Muscle of arm (tissue), 12 donors: ENCODE results near the gene TRAF3IP3. TPM values are rescaled to one million over a fixed set of nuclear protein-coding genes. Genes with fewer than 3 reads are reported as not detected.
A peak's percentile ranks its signal among the peaks of the same experiment; 100 is the strongest.

Experiments
- DNase-seq: peaks from one replicate; pipeline ENCODE4 v3.0.0-alpha.2; 2013
- polyA plus RNA-seq, 12 donors: library from polyadenylated mRNA; unstranded; fragments of 120-200 nt; gene quantifications; one replicate each; pipeline ENCODE4 v1.2.1, GENCODE V29; 2013; ENCODE audit not compliant: insufficient read length in 12 of 12

Gene TRAF3IP3
- polyA plus RNA-seq, 12 donors = 1.4 to 28.0 (median 3.3) TPM; not detected in 1

DNA sequence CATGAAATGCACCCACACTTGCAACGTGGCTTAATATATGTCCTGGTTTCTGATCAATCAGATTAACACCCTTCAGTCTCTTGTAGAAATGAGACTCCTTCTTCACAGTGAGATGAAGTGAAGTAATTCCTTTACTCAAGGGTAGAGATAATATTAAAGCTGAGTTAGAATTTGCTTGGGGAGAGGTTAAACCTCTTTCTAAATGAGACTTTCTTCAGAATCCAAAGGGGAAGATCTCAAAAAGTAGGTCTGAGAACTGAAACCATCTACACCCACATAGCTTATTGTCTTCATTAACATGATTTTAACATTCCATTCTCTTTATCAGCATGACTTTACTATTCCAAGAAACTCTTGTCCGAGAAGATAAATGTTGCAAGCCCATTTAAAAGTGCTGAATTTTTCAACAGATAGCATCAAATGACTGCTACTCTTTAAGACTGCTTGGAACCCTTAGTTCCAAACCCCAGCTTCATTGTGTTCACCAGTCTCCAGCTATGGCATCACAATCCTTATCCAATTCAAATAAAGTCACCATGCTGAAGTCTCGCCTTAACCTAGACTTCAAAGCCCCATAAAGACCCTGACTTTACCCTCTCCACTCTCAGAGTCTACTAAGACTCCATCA, 19.2 kb upstream of the TRAF3IP3 start:
- no peak for DNase-seq

DNA sequence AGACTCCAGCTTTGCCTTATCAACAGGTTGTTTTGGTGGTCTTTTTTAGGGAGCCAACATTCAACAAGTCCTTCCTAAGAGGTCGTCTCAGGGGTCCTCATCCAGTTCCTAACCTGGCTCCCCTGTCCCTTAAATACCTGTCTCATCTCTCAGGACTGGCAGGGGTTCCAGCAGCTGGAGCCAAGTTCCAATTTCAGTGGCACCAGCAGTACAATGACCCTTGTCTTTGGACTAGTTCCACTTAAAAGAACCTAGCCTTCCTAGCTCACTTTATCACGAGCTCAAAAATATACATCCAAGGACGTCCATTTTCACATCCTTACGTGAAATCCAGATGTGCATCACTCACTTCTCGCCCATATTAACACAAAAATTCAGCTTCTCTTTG, 18.7 kb upstream of the TRAF3IP3 start:
- DNase-seq = no peak

DNA sequence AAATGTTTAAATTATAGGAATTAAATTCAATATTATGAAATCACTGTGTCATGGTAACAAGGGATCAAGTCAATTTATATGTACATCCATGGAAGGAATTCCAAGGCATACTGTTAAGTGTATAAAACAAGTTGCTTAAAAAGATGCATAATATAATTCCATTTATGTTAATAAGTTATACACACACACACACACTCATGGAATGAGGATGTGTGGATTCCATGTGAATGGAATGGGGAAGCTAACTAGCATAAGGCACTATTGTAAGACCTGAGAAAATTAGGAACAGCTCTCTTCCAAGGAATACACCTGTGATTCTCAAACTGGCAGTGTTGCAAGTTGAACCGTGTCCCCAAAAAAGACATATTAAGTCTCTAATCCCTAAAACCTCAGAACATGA, 17.6 kb upstream of the TRAF3IP3 start:
- no peak for DNase-seq

DNA sequence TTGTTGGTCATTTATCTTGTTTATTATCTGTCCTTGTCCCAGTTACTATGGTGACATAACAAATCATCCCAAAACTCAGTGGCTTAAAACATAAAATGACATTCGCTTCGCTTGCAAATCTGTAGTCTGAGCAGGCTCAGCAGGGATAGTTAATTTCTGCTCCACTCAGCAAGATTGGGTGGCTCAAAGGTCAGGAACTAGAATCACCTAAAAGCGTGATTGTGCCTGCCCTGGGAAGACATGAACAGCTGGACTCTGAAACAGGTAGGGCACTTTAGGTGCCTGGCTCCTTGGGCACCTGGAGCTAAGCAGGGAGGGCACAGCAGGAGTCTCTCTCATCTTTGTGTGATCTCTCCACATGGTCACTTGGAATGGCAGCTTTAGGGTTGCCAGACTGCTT, 14.7 kb upstream of the TRAF3IP3 start:
- DNase-seq = no peak

DNA sequence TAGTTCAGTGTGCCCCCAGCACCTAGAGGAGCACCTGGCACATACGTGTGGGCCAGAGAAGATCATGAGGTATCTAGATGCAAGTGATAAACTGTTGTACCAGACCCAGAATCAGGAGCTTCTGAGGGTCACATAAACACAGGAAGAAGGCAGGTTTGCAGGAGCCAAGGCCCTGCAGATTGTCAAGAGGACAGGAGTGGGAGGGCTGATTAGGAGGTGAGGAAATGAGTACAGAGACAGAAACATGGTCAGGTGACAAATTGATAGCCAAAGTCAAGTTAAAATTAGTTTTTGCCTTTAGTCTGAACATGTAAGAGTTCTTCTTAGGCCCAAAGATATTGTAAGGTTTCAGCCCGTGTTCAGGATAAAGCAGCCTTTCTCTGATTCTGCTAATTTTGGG, 14.0 kb upstream of the TRAF3IP3 start:
- no peak for DNase-seq

DNA sequence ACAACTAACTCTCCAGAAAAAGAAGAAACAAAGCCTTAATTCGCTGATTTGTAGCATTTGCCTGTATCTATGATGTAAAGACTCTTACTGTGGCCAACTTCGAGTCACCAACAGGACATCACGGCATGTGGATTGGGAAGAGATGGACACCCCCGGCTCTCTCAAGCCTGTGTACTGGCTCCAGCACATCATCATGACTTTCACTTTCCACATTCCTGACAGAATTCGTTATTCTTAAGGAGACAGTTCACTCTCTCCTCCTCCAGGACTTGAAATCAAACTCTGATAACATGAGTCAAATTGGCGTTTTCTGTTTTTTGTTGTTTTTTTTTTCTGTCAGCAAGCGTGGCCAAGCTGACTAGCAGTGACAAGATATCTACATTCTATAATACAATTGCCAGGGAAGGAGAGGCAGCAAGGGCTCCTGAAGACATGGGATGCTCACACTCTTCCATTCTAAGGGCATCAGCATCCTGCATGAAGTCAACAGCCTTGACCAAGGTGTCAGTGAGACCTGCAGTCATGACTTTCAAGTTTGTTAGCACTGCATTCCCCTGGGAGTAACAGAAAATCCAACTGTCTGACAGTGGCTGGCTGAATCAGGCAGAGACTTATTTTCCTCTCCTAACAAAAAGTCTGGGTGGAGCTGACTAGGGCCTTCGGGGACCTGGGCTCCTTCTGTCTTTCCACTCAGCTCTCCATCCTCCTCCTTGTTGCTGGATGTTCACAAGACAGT, 13.3 kb upstream of the TRAF3IP3 start:
- DNase-seq = peak; percentile 22

DNA sequence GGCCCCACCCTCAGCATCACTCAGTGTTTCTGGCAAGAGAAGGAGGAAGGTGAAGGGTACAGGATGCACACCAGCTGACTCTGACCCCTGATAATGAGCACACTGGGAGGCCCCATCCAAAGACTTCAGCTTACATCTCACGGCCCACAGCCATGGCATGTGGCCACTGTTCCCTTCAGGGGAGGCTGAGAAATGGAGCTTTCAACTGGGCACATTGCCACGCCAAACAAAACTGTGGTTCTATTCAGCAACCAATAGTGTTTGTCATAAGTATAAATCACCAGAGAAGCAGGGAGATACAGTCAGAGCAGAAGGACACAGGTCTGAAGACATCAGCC, 12.7 kb upstream of the TRAF3IP3 start:
- DNase-seq = no peak

DNA sequence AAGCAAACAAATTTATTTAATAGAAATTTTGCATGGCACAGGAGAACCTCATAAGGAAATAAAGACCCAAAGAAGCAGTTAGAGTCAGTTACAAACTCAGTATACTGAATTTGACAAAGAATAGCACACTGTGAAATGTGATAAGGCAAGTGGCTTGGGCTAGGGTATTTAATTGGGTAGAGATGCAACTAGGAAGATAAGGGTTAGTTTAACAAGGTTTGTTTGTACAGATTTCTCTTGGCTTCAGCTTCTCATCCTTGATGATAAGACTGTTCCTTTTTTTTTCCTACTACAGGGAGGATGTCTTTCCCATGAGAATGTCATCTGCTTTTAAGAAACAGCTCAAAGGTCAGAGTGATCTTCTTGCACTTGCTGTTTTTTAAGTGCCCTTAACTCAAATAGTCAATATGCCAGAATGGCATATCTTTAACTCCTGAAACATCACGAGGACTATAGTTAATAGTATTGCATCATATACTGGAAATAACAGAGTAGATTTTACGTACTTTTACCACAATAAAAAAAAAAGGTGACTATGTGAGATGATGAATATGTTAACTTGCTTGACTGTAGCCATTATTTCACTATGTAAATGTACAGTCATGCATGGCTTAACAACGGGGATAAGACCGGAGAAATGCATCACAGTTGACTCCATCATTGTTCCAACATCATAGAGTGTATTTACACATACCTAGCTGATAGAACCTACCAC, 9.2 kb upstream of the TRAF3IP3 start:
- DNase-seq = no peak

DNA sequence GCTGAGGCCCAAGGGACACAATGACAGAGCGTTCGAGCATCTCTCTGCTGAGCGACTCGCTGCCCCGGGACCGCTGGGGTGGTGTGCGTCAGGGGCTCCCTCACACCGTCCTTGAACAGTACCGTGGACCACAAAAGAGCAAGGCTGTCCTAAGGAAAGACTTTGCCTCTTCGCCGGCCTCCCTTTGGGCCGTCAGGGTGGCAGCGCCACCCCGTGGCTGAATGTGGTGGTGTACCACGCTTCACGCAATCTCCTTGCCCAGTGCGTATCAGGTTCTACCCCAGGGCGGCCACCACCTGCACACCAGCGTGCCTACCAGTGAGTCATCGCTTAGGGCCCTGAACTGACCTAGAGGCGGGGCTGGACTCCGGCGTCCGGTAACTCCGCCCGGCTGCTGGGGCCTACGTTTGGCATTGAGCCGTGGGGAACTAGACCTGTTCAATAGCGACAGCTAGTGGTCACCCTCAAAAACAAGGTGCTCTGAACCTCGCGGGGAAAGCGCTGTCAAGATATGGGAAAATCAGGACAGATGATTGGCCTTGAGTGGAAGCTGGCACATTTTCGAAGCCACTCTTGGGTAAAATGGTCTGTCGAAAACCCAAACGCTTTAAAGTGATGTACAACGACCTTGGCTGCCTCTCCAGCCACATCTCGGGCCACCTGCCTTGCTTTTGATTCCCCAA, 8.1 kb upstream of the TRAF3IP3 start:
- peak; percentile 78 for DNase-seq

DNA sequence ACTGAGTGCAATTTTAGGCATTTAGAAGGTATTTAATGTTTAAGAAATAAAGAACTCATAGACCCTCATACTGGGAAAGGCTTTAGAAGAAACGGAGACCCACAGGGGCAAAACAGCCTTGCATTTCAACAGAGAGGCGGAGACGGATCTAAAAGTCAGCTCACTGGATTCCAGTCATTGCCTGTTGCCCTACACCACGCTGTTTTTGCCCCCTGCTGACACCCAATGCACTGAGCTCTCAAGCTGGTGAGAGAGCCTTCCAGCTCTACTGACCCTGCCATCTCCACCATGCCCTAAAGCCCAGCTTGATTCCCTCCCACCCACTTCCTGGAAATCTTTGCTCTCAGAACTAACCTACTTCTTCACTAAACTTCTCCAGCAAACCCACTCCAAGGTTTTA, 7.2 kb upstream of the TRAF3IP3 start:
- DNase-seq = no peak

DNA sequence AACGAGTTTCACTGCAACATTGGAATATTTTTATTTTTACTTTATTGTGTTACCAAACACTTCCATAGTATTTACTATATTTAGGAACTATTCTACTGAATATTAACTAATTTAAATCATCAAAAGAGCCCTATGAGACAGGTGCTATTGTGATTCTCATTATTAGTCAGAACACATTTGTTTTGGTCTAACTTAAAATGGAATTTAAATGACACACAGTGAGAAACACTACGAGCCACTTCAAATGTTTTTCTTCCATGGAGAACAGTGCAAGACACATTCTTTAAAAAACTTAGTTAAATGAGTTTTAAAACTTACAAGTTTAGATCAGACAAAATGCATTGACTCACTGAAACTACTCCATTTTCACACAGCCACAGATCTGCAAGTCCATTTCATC, 6.6 kb upstream of the TRAF3IP3 start:
- no peak for DNase-seq

DNA sequence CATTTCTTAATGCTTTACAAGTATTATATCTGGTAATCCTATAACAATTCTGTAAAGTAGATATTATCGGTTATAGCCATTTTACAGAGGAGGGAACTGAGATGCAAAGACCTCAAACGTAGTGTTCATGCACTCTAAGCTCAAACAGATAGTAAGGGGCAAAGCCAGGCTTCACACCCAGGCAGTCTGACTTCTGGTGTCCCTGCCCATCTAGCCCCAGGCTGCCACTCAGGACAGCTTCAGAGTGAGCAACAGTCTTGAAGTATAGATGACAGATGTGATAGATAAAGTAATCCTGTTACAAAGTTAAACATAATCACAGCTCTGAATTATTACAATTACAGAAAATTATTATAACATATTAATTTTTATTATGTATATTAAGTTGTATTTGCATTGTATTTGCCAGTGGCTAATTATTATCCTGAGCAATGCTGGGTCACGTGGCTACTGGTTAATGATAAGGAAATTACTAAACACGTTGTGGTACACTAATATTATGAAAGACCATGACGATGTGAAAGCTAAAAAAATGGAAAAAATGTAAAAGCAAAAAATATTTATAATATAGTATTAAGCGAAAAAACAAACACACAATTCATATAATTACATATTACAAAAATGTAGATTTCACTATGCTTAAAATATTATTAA, 6.1 kb upstream of the TRAF3IP3 start:
- no peak for DNase-seq

DNA sequence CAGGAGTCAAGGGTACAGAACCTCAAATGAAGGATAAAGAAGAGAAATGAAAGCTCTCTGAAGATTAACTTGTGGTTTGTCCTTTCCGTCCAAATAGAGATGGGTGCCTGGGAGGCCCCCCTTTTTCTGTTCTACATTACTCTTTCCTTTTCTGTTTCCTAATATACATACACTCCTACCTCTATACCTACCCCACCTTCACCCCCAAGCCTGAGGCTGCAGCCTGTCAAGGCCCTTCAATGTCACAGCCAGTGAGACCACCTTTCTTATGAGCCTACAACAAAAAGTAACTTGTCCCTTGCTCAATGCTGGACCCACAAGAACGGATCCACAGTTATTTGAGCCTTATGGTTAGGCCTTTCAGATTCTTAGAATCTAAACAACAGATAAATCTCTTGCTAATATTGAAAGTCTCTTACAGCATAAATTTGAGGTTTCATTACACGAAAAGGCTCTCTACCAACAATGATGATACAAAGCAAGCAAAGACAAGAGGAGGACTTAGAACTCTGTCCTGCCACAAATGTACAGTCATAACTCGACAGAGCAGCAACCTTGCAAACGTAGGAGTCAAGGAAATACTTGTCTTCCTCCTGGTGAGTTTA, 4.1 kb upstream of the TRAF3IP3 start:
- no peak for DNase-seq

DNA sequence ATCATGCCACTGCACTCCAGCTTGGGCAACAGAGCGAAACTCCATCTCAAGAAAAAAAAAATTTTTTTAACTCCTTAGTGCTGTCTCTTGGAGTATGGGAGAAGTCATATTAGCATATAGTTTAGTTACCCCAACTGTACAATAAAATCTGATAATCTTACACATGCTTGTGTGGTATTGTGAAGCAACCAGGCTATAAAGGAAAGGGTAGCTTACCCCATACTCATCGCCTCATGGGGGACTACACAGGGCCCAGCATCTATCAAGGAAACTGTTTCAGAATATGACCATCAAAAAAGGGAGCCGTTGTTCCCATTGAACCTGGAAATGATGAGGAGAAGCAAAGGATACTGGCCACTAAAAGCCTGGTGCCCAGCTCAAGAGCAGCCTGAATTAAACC, 3.0 kb upstream of the TRAF3IP3 start:
- DNase-seq = no peak

DNA sequence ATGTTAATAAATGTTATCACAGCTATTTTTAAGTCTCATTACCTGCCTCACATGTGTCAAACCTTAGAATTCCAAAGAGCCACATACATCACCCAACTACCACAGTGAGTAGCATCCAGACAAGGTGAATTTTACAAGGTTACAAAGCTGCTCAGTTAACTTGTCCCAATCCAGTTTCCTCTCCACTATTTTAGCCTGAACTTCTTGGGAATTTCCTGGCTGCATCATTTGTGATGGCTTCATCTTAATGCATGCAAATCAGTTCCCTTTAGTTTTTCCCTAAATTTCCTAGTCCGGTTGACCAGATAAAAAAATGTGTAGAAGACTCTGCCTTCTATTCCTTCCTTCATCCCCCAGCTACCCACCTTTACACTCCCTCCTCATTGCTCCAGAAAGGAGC, 597 bp upstream of the TRAF3IP3 start:
- no peak for DNase-seq

DNA sequence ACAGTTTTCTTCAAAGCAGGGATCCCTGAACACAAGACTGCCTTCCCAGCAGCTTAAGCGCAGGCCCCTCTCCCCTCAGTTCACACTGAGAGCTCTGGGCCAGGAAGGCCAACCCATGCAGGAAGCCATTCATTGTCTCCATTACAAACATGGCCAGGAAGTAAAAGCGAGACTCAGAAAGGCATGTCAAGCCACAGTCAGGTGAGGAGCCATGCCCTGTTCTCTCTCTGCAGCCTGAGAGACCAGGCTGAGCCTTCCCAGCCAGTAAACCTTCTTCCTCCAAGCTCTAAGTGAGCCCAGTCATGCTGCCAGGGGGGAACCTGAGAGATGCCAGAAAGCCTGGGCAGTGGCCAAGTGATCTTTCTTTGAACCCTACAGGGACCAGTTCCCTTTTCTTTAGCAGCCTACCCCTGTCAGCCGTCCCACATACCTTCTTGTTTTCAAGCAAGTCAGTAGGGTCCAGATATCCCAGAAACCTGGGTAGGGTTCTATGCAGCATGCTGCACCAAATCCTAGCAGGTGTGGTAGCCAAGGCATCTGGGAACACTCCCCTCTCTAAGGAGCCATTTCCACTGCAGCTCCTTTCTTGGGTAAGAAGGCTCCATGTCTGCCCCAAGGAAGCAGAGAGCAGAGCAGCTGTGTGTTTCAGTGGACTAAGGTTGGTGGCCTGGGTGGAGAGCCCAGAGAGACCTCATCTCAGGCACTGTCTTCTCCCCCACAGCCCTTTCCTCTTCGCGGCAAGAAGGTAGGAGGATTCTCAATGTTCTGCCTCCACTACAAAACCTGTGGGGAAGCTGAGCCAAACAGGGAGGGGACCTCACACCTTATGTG, 977 bp downstream of the TRAF3IP3 start:
- no peak for DNase-seq

DNA sequence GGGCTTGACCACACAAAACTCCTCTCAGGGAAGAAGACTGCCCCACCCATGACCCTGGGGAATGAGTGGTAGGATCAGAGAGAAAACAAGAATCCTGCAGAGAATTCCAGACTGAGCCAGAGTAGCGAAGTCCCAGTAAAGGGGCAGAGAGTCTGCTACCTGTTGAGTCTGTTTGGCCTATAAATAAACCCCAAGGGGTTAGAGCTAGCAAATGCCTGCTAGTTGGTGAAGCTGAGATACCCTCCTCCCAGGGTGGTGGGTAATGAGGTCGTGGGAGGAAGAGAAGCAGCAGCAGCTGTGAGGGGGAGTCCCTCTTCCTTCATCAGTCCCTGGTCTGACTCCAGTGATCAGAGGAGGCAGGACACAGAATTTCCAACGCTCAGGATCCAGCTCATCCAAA, 2.5 kb downstream of the TRAF3IP3 start:
- no peak for DNase-seq

DNA sequence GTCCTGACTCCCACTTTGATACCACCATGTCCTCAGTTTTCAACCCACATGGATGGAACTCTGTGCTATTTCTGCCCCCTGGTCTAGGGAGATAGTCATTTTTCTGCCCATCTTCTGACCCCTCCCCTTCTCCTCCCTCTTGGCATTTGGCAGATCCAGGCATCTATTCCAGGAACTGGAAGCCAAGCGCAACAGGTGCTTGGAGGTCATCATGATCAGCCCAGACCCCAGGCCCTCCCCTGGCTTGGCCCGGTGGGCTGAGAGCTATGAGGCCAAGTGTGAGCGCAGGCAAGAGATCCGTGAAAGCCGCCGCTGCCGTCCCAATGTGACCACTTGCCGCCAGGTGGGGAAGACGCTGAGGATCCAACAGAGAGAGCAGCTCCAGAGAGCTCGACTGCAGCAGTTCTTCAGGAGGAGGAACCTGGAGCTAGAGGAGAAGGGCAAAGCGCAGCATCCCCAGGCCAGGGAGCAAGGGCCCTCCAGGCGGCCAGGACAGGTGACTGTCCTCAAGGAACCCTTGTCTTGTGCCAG, 4.0 kb downstream of the TRAF3IP3 start:
- no peak for DNase-seq

DNA sequence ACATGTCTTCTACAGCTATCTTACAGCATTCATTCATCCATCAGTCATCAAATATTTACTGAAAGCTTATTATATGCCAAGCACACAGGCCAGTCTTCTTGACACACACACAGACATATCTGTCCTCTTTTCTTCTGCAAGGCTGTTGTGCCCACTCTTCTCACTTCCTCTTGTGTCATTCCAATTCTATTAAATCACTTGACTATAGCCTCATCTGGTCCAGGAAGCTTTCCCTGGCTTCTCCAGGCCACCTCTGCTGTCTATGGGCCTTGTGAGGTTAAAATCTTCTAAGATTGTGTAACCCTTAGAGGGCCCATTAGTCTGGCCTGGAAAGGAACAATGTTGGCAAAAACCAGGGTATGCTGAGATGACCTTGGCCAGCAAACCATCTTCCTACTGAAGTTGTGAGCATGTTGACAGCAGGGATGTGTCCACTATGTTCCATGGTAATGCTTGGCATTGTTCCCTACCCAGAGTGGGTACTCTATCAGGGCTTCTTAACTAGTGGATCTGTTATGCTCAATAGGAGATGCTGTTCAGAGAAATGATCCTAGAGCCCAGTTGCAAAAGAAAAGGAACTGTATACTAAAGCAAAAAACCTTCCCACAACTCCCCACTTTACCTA, 5.3 kb downstream of the TRAF3IP3 start:
- no peak for DNase-seq

DNA sequence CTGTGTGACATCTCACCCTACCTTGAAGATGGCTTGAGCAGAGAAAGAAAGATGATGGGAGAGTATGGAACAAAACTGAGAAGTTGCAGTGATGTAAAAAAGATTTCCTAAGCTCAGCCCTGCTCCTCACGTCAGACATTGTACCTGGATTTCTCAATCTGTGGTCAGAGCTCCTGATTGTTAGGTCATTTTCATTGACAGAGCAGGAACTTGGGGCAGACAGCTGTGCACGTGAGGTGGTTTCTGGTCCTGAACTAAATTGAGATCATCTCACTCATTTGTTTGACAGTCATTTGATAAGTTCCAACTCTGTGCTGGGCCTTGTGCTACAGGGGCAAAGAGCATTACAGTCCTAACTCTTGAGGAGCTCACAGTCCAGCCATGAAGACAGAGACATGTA, 10.2 kb downstream of the TRAF3IP3 start:
- DNase-seq = no peak
